ENCODE results near the gene PCLO.

GRCh38 chr7:83032195-83032594 is 130.5 kb downstream of the PCLO start:
- TF ChIP-seq CTCF (conservative IDR thresholded peaks at IDR 0.05; ENCODE audit: low read length) (no peak), EZH2phosphoT487 (IDR thresholded peaks at IDR 0.05; ENCODE audit: borderline replicate concordance, low read depth, low read length) (no peak)
